Spleen (tissue), 11 donors: ENCODE measurements around the gene ARHGEF1. TPM values are rescaled to one million over a fixed set of nuclear protein-coding genes. Genes with fewer than 3 reads are reported as not detected.
"Not testable (repeated sequence)": the region's sequence is repeated elsewhere in the genome, so short reads cannot be mapped to it uniquely, and the experiment has no call there.

Experiments
- DNase-seq: peaks from one replicate; pipeline ENCODE4 v3.0.0-alpha.2; 2020
- H3K27ac ChIP-seq, 8 donors: fragments of 200-600 bp; sonication (generic) in 7 of 8; 1 replicate in 4 of 8; 2 replicates in 4 of 8; pipeline versions ENCODE4 v1.5.0 to v1.8.0; 2016 to 2021; ENCODE audit warnings: inconsistent platforms in 4 of 8, mild to moderate bottlenecking in 4 of 8, moderate library complexity in 1 of 8
- H3K27me3 ChIP-seq, 7 donors: fragments of 200-600 bp; sonication (generic) in 6 of 7; replicated peaks in 1 of 7; 1 replicate in 4 of 7; 2 replicates in 3 of 7; pipeline versions ENCODE4 v1.5.0 to v1.8.0; 2016 to 2021; ENCODE audit warnings: inconsistent platforms in 3 of 7, mild to moderate bottlenecking in 1 of 7
- H3K36me3 ChIP-seq, 6 donors: fragments of 200-600 bp; sonication (generic) in 5 of 6; 1 replicate in 4 of 6; 2 replicates in 2 of 6; pipeline versions ENCODE4 v1.5.0 to v1.8.0; 2016 to 2021; ENCODE audit warnings: inconsistent platforms in 2 of 6
- H3K4me1 ChIP-seq, 6 donors: fragments of 200-600 bp; sonication (generic) in 5 of 6; 1 replicate in 3 of 6; 2 replicates in 3 of 6; pipeline versions ENCODE4 v1.5.0 to v1.8.0; 2016 to 2021; ENCODE audit warnings: inconsistent platforms in 3 of 6
- H3K4me3 ChIP-seq, 8 donors: fragments of 200-600 bp; sonication (generic) in 7 of 8; 1 replicate in 4 of 8; 2 replicates in 4 of 8; pipeline versions ENCODE4 v1.5.0 to v1.8.0; 2016 to 2021; ENCODE audit warnings: inconsistent platforms in 4 of 8, mild to moderate bottlenecking in 4 of 8, moderate library complexity in 2 of 8
- H3K9me3 ChIP-seq, 8 donors: fragments of 200-600 bp; sonication (generic) in 7 of 8; 1 replicate in 4 of 8; 2 replicates in 4 of 8; pipeline versions ENCODE4 v1.5.0 to v1.8.0; 2016 to 2021; ENCODE audit warnings: inconsistent platforms in 4 of 8
- POLR2A ChIP-seq, 3 donors: fragments of 450-650 bp; IDR thresholded peaks; one replicate each; pipeline ENCODE4 v1.5.1; 2017; ENCODE audit warnings: antibody characterized with exemption in 3 of 3, mild to moderate bottlenecking in 1 of 3
- POLR2AphosphoS5 ChIP-seq, 3 donors: sonication (generic); formaldehyde crosslinking; IDR thresholded peaks; one replicate each; pipeline ENCODE4 v1.5.1; 2017; ENCODE audit warnings: antibody characterized with exemption in 3 of 3
- WGBS, 5 donors: extraction: QIAGEN DNeasy Blood & Tissue Kit in 3 of 5; methylation state at CpG; one replicate each; pipeline versions ENCODE4 v1.1.5 to v1.1.7; 2013 to 2018; 5-methylcytosine and 5-hydroxymethylcytosine counted together
- intact Hi-C: fragments of 100-400 bp; cut with DNase I; formaldehyde crosslinking; loops from one replicate; pipeline ENCODE4 v1.15.0; 2023; ENCODE audit warnings: low total_unique reads
- polyA plus RNA-seq, 3 donors: library from polyadenylated mRNA; stranded (reverse); fragments of 200-250 nt; gene quantifications; one replicate each; pipeline ENCODE4 v1.2.1, GENCODE V29; 2013
- total RNA-seq, 7 donors: library from RNA; depleted of rRNA in 3 of 7; stranded (reverse); fragments of >200 nt in 3 of 7; fragmentation: NEBNext Ultra II Directional in 4 of 7; extraction: Animal tissue kit (Norgen Biotek cat#: 25700) in 4 of 7; gene quantifications; one replicate each; pipeline versions ENCODE4 v1.1.0 to v1.2.1, GENCODE V29; 2016 to 2021
- TF ChIP-seq, protein P1 (sequence below), 11 experiments: fragments of 200-600 bp in 7 of 11; fragments of 450-650 bp in 4 of 11; sonication (generic) in 4 of 11; IDR thresholded peaks in 8 of 11; conservative IDR thresholded peaks in 3 of 11; 1 replicate in 7 of 11; 2 replicates in 4 of 11; pipeline versions ENCODE4 v1.4.0 to v1.8.0; 2016 to 2021; ENCODE audit warnings: antibody characterized with exemption in 11 of 11, inconsistent platforms in 4 of 11, mild to moderate bottlenecking in 1 of 11
- donor health status: healthy with polysubstance abuse.
- donor health status: DM: no; HTN: no; CAD: no; lungs with moderate emphysema.
- donor health status: DM: no; HTN: no; CAD: no.
- donor health status: Bipolar disorder and iron deficiency.
- donor health status: healthy.
- donor health status: DM: no; HTN: no; CAD: no.
- donor health status: DM: yes; HTN: yes; CAD: no.

Gene ARHGEF1
- total and polyA plus RNA-seq, 10 donors, result 238 to 543 (median 383) TPM

DNA sequence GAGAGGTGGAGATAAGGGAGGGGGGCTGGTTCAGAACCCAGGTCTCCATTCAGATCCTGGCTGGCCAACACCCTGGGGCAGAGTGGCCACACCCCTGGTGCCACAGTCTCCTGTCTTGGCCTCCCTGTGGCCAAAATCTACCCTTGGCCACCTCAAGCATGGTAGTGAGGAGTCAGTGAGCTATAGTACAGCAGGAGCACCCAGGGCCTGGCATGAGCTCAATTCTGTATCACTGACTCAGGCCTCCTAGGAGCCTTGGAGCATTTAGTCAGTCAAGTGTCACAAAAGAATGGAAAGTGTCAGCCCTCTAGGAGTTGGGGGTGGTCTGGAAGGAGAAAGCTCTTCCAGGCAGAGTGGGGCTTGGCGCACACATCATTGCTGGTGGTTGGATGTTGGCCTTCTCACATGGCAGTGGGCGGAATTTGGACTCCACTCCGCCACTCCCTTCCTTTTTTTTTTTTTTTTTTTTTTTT is 12.5 kb upstream of the ARHGEF1 start:
- Histone ChIP-seq H3K9me3 (no peaks in the 10 kb centered on the region), H3K27me3 (no peaks in the 10 kb centered on the region), H3K36me3 (peaks cover 7 to 76% (median 54%) of the 10 kb centered on the region in 6 donors), H3K4me1 (peaks cover 60 to 100% (median 97%) of the 10 kb centered on the region in 6 donors), H3K4me3 (no peak overlapping the region), H3K27ac (peak overlapping the region; percentile 61 to 99 (median 82))
- TF ChIP-seq POLR2AphosphoS5 (IDR thresholded peaks at IDR 0.05), result no peak
- no peak for TF ChIP-seq POLR2A (IDR thresholded peaks at IDR 0.05)
- TF ChIP-seq, protein P1, sequence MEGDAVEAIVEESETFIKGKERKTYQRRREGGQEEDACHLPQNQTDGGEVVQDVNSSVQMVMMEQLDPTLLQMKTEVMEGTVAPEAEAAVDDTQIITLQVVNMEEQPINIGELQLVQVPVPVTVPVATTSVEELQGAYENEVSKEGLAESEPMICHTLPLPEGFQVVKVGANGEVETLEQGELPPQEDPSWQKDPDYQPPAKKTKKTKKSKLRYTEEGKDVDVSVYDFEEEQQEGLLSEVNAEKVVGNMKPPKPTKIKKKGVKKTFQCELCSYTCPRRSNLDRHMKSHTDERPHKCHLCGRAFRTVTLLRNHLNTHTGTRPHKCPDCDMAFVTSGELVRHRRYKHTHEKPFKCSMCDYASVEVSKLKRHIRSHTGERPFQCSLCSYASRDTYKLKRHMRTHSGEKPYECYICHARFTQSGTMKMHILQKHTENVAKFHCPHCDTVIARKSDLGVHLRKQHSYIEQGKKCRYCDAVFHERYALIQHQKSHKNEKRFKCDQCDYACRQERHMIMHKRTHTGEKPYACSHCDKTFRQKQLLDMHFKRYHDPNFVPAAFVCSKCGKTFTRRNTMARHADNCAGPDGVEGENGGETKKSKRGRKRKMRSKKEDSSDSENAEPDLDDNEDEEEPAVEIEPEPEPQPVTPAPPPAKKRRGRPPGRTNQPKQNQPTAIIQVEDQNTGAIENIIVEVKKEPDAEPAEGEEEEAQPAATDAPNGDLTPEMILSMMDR (IDR thresholded peaks at IDR 0.05 in 8 of 11, conservative IDR thresholded peaks at IDR 0.05 in 3 of 11), result no peak
- intact Hi-C loops, result loop anchor here (5.0 kb wide), 1 partner anchor 77 kb away; no protein-coding TSS in a partner anchor
- DNase-seq, result no peak
- 50 to 70% (median 52%) methylated on average over 3 of the region's 3 CpGs for WGBS, 5 donors

DNA sequence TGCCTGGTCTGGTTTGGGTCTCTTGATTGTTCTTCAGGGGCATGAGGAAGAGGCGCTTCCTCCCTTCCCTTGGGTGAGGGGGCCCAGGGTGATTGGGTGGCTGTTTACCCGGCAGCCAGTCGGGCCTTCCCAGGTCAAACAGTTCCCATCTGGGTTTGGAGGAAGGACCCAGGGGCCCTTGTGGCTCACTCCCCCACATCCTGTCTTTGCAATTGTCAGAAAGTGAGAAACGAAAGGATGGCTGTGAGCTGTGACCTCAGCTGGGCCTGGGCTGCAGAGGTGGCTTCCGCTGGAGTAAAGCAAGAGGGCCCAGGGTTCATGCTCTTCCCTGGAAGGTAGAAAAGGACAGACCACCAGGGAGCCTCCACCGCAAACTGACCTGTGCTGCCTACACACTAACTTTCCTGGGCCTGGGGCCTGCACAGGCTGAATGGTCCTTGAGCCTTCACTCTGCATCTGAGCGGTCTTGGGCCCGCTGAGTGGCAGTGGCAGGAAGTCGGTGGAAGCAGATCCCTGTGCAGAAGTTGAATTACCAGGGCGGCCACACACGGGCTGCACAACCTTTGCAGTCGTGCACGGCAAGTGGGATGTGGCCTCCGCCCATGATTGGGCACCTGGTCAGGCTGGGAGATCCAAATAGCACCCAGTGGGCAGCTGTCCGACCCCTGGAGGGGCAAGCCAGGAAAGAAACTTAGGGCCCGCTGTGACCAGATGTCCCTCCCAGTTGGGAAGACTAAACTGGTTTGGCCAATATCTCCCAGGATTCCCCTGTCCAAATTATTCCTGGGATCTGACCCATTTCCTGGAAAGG is 11.2 kb upstream of the ARHGEF1 start:
- no peaks in the 10 kb centered on the region for H3K9me3 ChIP-seq
- no peak for TF ChIP-seq POLR2A (IDR thresholded peaks at IDR 0.05)
- peak; percentile 81 to 90 (median 85) for TF ChIP-seq POLR2AphosphoS5 (IDR thresholded peaks at IDR 0.05)
- H3K36me3 ChIP-seq, result peaks cover 7 to 63% (median 48%) of the 10 kb centered on the region in 6 donors
- peak overlapping the region in 2 of 8 donors; percentile 6 to 47 for H3K4me3 ChIP-seq
- H3K27me3 ChIP-seq, result no peaks in the 10 kb centered on the region
- H3K27ac ChIP-seq, result peak overlapping the region; percentile 61 to 99 (median 82)
- WGBS, 5 donors, result 18 to 22% (median 19%) methylated on average over 10 to 16 of the region's 16 CpGs
- peaks cover 63 to 100% (median 98%) of the 10 kb centered on the region in 6 donors for H3K4me1 ChIP-seq
- intact Hi-C loops, result loop anchor here (5.0 kb wide), 1 partner anchor 76 kb away; no protein-coding TSS in a partner anchor
- peak; percentile 90 for DNase-seq

DNA sequence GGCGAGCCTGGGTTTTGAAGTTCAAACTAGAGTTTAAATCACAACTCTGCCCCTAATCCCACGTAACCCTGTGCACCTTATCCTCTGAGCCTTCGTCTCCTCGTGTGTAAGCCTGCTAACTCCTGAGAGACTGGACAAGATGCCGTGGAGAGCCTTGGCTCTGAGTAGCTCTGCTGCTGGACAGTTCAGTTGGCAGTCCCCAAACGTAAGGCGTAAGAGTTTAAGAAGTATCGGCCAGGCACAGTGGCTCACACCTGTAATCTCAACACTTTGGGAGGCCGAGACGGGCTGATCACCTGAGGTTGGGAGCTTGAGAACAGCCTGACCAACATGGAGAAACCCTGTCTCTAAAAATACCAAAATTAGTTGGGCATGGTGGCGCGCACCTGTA is 10.6 kb upstream of the ARHGEF1 start:
- peaks cover 7 to 57% (median 46%) of the 10 kb centered on the region in 6 donors for H3K36me3 ChIP-seq
- no peaks in the 10 kb centered on the region for H3K9me3 ChIP-seq
- TF ChIP-seq POLR2A (IDR thresholded peaks at IDR 0.05) (no peak), POLR2AphosphoS5 (IDR thresholded peaks at IDR 0.05) (no peak)
- TF ChIP-seq, protein P1 (IDR thresholded peaks at IDR 0.05 in 8 of 11, conservative IDR thresholded peaks at IDR 0.05 in 3 of 11), result no peak
- no peak for DNase-seq
- H3K4me3 ChIP-seq, result peak overlapping the region in 1 of 8 donors; percentile 47
- H3K4me1 ChIP-seq, result peaks cover 61 to 100% (median 98%) of the 10 kb centered on the region in 6 donors
- intact Hi-C loops, result loop anchor here (5.0 kb wide), 1 partner anchor 75 kb away; no protein-coding TSS in a partner anchor
- peak overlapping the region; percentile 61 to 99 (median 82) for H3K27ac ChIP-seq
- WGBS, 5 donors, result 84 to 88% (median 87%) methylated on average over 12 of the region's 12 CpGs
- H3K27me3 ChIP-seq, result no peaks in the 10 kb centered on the region

DNA sequence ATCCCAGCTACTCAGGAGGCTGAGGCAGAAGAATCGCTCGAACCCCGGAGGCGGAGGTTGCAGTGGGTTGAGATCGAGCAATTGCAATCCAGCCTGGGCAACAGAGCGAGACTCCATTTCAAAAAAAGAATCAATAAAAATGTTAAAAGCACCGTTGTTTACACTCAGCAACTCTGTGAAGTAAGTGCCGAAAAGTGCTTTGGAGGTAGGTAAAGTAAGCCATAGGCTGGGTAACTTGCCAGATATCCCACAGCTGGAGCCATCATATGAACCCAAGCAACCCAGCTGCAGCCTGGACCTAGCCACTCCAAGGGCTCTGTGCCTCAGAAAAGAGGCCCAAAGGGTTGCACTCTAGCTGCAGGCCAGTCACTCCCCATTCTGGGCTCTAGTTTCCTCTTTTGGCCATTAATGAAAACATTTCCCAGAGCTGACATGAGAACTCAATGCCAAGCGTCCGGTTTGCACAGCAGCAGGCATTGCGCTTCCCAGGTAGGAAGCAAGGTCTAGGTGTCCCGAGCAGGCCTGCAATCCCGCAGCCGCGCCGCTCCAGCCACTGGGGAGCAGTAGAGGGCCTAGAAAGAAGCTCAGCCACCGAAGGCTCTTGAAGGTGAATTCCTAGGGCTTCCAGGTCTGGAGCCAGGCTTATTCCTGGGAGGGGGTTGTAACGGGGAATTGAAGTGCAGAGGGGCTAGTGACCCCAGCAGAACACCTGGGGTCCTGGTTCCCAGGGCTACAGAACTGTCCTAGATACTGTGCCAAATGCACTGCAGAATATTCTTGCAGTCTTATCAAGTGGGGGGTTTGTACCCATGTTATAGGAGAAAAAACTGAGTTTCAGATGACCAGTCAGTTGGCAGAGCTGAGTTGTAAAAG is 10.0 kb upstream of the ARHGEF1 start:
- H3K4me1 ChIP-seq, result peaks cover 58 to 100% (median 98%) of the 10 kb centered on the region in 6 donors
- peak overlapping the region in 1 of 8 donors; percentile 47 for H3K4me3 ChIP-seq
- H3K27me3 ChIP-seq, result no peaks in the 10 kb centered on the region
- peak; percentile 94 for DNase-seq
- H3K27ac ChIP-seq, result peak overlapping the region; percentile 61 to 99 (median 82)
- TF ChIP-seq POLR2AphosphoS5 (IDR thresholded peaks at IDR 0.05), result peak; percentile 72 to 83 (median 82)
- TF ChIP-seq, protein P1 (IDR thresholded peaks at IDR 0.05 in 8 of 11, conservative IDR thresholded peaks at IDR 0.05 in 3 of 11), result peak; percentile 58 to 86 (median 74)
- TF ChIP-seq POLR2A (IDR thresholded peaks at IDR 0.05), result no peak
- H3K9me3 ChIP-seq, result no peaks in the 10 kb centered on the region
- intact Hi-C loops, result loop anchor here (5.0 kb wide), 1 partner anchor 74 kb away; no protein-coding TSS in a partner anchor
- 44 to 53% (median 48%) methylated on average over 17 to 18 of the region's 18 CpGs for WGBS, 5 donors
- peaks cover 7 to 50% (median 42%) of the 10 kb centered on the region in 6 donors for H3K36me3 ChIP-seq

DNA sequence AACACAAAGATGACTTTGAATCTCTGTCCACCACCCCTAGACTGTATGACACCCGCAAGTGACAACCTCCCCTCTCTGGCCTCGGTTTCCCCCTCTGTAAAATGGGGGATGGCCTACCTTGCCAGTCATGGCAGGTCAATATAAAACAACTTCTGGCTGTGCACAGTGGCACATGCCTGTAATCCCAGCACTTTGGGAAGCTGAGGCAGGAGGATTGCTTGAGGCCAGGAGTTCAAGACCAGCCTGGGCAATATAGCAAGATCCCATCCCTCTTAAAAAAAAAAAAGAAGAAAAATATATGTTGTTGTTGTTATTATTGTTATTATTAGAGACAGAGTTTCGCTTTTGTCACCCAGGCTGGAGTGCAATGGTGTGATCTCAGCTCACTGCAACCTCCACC is 7.0 kb upstream of the ARHGEF1 start:
- peaks cover 0 to 50% (median 15%) of the 10 kb centered on the region in 6 donors for H3K36me3 ChIP-seq
- DNase-seq, intact Hi-C loops: not testable (repeated sequence)

More for the DNA sequence above, 7.0 kb upstream of the ARHGEF1 start:
- peak overlapping the region; percentile 75 to 99 (median 88) for H3K27ac ChIP-seq
- not testable (repeated sequence) for H3K9me3 ChIP-seq, H3K27me3 ChIP-seq
- peak overlapping the region in 1 of 8 donors; percentile 81 for H3K4me3 ChIP-seq
- H3K4me1 ChIP-seq, result peaks cover 45 to 100% (median 96%) of the 10 kb centered on the region in 6 donors
- WGBS, 5 donors, result 62 to 72% (median 65%) methylated on average over 3 of the region's 3 CpGs
